GM12878 (cell line): ENCODE data around the gene TIE1. TPM values are rescaled to one million over a fixed set of nuclear protein-coding genes. Genes with fewer than 3 reads are reported as not detected.
A peak's percentile ranks its signal among the peaks of the same experiment; 100 is the strongest.

Experiments used
- ASH2L ChIP-seq: fragments of 300-600, 200-600 bp; sonication (generic); IDR thresholded peaks from 2 replicates; pipeline ENCODE4 v1.6.1; 2017; ENCODE audit warnings: low read depth, mild to moderate bottlenecking, borderline replicate concordance
- BRCA1 ChIP-seq: IDR thresholded peaks from 2 replicates; pipeline ENCODE4 v1.6.1; 2011; ENCODE audit warnings: low read depth, low read length, improper control_type of control experiment
- CBX3 ChIP-seq: fragments of 200-600 bp; sonication (generic); IDR thresholded peaks from 2 replicates; pipeline ENCODE4 v1.6.1; 2016; ENCODE audit warnings: low read depth, borderline replicate concordance
- EED ChIP-seq: sonication (generic); IDR thresholded peaks from 2 replicates; pipeline ENCODE4 v1.6.1; 2016; ENCODE audit warnings: antibody characterized with exemption, low read depth
- ESRRA ChIP-seq: IDR thresholded peaks from 2 replicates; pipeline ENCODE4 v1.6.1; 2012; ENCODE audit warnings: mild to moderate bottlenecking, low read length, improper control_type of control experiment
- FOXM1 ChIP-seq: IDR thresholded peaks from 2 replicates; pipeline ENCODE4 v1.6.1; 2012; ENCODE audit warnings: low read depth, mild to moderate bottlenecking, inconsistent platforms, low read length, moderate library complexity
- GATAD2B ChIP-seq: fragments of 450-650 bp; conservative IDR thresholded peaks from 2 replicates; pipeline ENCODE4 v1.6.1; 2017; ENCODE audit warnings: low read depth, mild to moderate bottlenecking, moderate library complexity
- HDAC6 ChIP-seq: fragments of 200-600 bp; sonication (generic); IDR thresholded peaks from one replicate; pipeline ENCODE4 v1.8.0; 2017; ENCODE audit warnings: antibody characterized with exemption; ENCODE audit not compliant: unreplicated experiment
- IKZF1 ChIP-seq: fragments of 450-650 bp; conservative IDR thresholded peaks from 2 replicates; pipeline ENCODE4 v1.6.1; 2017; ENCODE audit warnings: antibody characterized with exemption, mild to moderate bottlenecking
- IKZF2 ChIP-seq, 2 experiments: fragments of 450-650 bp; IDR thresholded peaks; 2 replicates each; pipeline ENCODE4 v1.6.1; 2017; ENCODE audit warnings: mild to moderate bottlenecking in 2 of 2, moderate library complexity in 2 of 2
- NR2C1 ChIP-seq: fragments of 450-650 bp; IDR thresholded peaks from 2 replicates; pipeline ENCODE4 v1.6.1; 2017; ENCODE audit warnings: antibody characterized with exemption, mild to moderate bottlenecking, moderate library complexity
- POLR2A ChIP-seq: IDR thresholded peaks from 2 replicates; pipeline ENCODE4 v1.6.1; 2011; ENCODE audit warnings: low read depth, mild to moderate bottlenecking, low read length
- RUNX3 ChIP-seq: IDR thresholded peaks from 2 replicates; pipeline ENCODE4 v1.6.1; 2012; ENCODE audit warnings: low read length, inconsistent platforms
- SMC3 ChIP-seq: IDR thresholded peaks from 2 replicates; pipeline ENCODE4 v1.6.1; 2011; ENCODE audit warnings: low read length, improper control_type of control experiment, borderline replicate concordance
- SP1 ChIP-seq: IDR thresholded peaks from one replicate; pipeline ENCODE4 v1.6.1; 2011; ENCODE audit warnings: low read depth, low read length
- TCF3 ChIP-seq: IDR thresholded peaks from 2 replicates; pipeline ENCODE4 v1.6.1; 2012; ENCODE audit warnings: low read depth, mild to moderate bottlenecking, low read length, borderline replicate concordance; ENCODE audit not compliant: insufficient read depth
- TCF7 ChIP-seq: IDR thresholded peaks from 2 replicates; pipeline ENCODE4 v1.6.1; 2014; ENCODE audit warnings: antibody characterized with exemption, borderline replicate concordance
- YBX1 ChIP-seq: fragments of 450-650 bp; IDR thresholded peaks from 2 replicates; pipeline ENCODE4 v1.6.1; 2016; ENCODE audit warnings: antibody characterized with exemption
- polyA plus RNA-seq, 11 experiments: library from polyadenylated mRNA; depleted of rRNA in 4 of 11; unstranded in 6 of 11; stranded (reverse) in 5 of 11; fragments of >200 nt; fragmentation: Nextera tagmentation in 4 of 11; fragmentation: Illumina TruSeq in 1 of 11; extraction: Ambion mirVana in 4 of 11; extraction: Trizol in 1 of 11; gene quantifications; 1 replicate in 1 of 11; 2 replicates in 10 of 11; pipeline versions ENCODE4 v1.2.1 to v1.2.3, GENCODE V29; 2011 to 2016; ENCODE audit warnings: inconsistent platforms in 2 of 11, missing spikeins in 2 of 11, low read depth in 1 of 11
- total RNA-seq, 4 experiments: library from RNA; depleted of rRNA in 3 of 4; stranded (reverse); fragments of >200 nt in 3 of 4; fragmentation: Illumina TruSeq in 1 of 4; extraction: Trizol in 1 of 4; gene quantifications; 2 replicates each; pipeline versions ENCODE4 v1.2.1 to v1.2.3, GENCODE V29; 2013 to 2021
- TF ChIP-seq, protein P1 (sequence below), 3 experiments: IDR thresholded peaks in 2 of 3; conservative IDR thresholded peaks in 1 of 3; 2 replicates each; pipeline ENCODE4 v1.5.1; 2011; ENCODE audit warnings: low read depth in 3 of 3, low read length in 3 of 3, mild to moderate bottlenecking in 3 of 3, control low read depth in 2 of 3, moderate library complexity in 2 of 3, inconsistent platforms in 1 of 3, mixed read lengths in 1 of 3; ENCODE audit not compliant: control insufficient read depth in 2 of 3, insufficient read depth in 1 of 3; ENCODE audit errors: extremely low read depth in 1 of 3
- TF ChIP-seq, protein P2 (sequence below): IDR thresholded peaks from 2 replicates; pipeline ENCODE4 v1.6.1; 2012; ENCODE audit warnings: low read depth, low read length, improper control_type of control experiment
- TF ChIP-seq, protein P3 (sequence below): fragments of 450-650 bp; IDR thresholded peaks from 2 replicates; pipeline ENCODE4 v1.6.1; 2017; ENCODE audit warnings: mild to moderate bottlenecking, moderate library complexity
- TF ChIP-seq, protein P4 (sequence below): IDR thresholded peaks from 2 replicates; pipeline ENCODE4 v1.6.1; 2012; ENCODE audit warnings: low read depth, low read length, improper control_type of control experiment
- TF ChIP-seq, protein P5 (sequence below): IDR thresholded peaks from 2 replicates; pipeline ENCODE4 v1.6.1; 2011; ENCODE audit warnings: low read depth, low read length, improper control_type of control experiment, borderline replicate concordance

Gene TIE1
- total and polyA plus RNA-seq, 10 of the 15 experiments (the other 5 are each of a cell fraction or from before 2014, with no cell fraction given): 0.26 to 3.9 (median 1.3) TPM

DNA sequence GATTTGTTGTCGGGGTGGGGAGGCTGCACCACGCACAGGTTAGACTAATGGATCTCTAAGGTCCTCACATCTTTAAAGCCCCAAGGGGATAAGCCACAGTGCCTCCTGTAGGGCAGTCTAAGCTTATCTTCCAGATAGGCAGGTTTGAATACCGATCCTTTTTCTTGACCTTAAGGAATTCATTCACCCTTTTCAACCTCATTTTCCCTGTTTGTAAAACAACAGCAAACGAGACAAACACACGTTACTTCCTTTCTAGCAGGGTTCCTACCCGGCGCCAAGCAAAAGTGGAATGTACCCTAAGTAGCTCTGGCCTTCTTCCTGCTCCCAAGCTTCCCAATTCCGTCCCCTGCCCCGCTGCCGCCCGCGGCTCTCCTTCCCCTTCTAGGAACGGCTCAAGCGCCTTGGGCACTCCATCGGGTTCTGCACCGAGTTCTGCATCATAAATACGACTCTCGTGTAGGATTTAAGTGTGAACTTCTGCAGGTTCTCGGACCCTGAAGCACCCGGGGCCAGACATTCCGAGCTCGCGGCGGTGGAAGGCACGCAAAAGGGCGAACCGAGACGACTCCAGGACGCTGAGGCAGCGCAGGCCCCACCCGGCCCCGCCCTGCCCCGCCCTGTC, 57.5 kb downstream of the TIE1 start (continued):
- TF ChIP-seq SMC3 (peak; percentile 49; the same call in 1 of the 2 replicates), RUNX3 (no peak), GATAD2B (0 out of 2 replicates have a peak, but pooled peaks have one; percentile 17), NR2C1 (no peak), TCF3 (no peak), YBX1 (no peak), ESRRA (no peak), TCF7 (no peak), SP1 (no peak), CBX3 (no peak), BRCA1 (no peak), FOXM1 (no peak), EED (peak; percentile 32; the same call in 1 of the 2 replicates), IKZF2 (IDR thresholded peaks at IDR 0.05) (peak; percentile 63 to 76), IKZF1 (peak; percentile 73; the same call in 1 of the 2 replicates), POLR2A (no peak; the same call in 1 of the 2 replicates), ASH2L (no peak), HDAC6 (no peak)
- TF ChIP-seq, protein P1, sequence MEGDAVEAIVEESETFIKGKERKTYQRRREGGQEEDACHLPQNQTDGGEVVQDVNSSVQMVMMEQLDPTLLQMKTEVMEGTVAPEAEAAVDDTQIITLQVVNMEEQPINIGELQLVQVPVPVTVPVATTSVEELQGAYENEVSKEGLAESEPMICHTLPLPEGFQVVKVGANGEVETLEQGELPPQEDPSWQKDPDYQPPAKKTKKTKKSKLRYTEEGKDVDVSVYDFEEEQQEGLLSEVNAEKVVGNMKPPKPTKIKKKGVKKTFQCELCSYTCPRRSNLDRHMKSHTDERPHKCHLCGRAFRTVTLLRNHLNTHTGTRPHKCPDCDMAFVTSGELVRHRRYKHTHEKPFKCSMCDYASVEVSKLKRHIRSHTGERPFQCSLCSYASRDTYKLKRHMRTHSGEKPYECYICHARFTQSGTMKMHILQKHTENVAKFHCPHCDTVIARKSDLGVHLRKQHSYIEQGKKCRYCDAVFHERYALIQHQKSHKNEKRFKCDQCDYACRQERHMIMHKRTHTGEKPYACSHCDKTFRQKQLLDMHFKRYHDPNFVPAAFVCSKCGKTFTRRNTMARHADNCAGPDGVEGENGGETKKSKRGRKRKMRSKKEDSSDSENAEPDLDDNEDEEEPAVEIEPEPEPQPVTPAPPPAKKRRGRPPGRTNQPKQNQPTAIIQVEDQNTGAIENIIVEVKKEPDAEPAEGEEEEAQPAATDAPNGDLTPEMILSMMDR (IDR thresholded peaks at IDR 0.05 in 2 of 3, conservative IDR thresholded peaks at IDR 0.05 in 1 of 3; ENCODE audit: control insufficient read depth in 2 of 3, extremely low read depth in 1 of 3, insufficient read depth in 1 of 3, low read depth in 3 of 3, low read length in 3 of 3): peak; percentile 42 to 56 (median 48)
- TF ChIP-seq, protein P2, sequence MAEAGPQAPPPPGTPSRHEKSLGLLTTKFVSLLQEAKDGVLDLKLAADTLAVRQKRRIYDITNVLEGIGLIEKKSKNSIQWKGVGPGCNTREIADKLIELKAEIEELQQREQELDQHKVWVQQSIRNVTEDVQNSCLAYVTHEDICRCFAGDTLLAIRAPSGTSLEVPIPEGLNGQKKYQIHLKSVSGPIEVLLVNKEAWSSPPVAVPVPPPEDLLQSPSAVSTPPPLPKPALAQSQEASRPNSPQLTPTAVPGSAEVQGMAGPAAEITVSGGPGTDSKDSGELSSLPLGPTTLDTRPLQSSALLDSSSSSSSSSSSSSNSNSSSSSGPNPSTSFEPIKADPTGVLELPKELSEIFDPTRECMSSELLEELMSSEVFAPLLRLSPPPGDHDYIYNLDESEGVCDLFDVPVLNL: no peak
- TF ChIP-seq, protein P3, sequence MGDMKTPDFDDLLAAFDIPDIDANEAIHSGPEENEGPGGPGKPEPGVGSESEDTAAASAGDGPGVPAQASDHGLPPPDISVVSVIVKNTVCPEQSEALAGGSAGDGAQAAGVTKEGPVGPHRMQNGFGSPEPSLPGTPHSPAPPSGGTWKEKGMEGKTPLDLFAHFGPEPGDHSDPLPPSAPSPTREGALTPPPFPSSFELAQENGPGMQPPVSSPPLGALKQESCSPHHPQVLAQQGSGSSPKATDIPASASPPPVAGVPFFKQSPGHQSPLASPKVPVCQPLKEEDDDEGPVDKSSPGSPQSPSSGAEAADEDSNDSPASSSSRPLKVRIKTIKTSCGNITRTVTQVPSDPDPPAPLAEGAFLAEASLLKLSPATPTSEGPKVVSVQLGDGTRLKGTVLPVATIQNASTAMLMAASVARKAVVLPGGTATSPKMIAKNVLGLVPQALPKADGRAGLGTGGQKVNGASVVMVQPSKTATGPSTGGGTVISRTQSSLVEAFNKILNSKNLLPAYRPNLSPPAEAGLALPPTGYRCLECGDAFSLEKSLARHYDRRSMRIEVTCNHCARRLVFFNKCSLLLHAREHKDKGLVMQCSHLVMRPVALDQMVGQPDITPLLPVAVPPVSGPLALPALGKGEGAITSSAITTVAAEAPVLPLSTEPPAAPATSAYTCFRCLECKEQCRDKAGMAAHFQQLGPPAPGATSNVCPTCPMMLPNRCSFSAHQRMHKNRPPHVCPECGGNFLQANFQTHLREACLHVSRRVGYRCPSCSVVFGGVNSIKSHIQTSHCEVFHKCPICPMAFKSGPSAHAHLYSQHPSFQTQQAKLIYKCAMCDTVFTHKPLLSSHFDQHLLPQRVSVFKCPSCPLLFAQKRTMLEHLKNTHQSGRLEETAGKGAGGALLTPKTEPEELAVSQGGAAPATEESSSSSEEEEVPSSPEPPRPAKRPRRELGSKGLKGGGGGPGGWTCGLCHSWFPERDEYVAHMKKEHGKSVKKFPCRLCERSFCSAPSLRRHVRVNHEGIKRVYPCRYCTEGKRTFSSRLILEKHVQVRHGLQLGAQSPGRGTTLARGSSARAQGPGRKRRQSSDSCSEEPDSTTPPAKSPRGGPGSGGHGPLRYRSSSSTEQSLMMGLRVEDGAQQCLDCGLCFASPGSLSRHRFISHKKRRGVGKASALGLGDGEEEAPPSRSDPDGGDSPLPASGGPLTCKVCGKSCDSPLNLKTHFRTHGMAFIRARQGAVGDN: no peak
- TF ChIP-seq, protein P4, sequence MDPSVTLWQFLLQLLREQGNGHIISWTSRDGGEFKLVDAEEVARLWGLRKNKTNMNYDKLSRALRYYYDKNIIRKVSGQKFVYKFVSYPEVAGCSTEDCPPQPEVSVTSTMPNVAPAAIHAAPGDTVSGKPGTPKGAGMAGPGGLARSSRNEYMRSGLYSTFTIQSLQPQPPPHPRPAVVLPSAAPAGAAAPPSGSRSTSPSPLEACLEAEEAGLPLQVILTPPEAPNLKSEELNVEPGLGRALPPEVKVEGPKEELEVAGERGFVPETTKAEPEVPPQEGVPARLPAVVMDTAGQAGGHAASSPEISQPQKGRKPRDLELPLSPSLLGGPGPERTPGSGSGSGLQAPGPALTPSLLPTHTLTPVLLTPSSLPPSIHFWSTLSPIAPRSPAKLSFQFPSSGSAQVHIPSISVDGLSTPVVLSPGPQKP: no peak
- TF ChIP-seq, protein P5, sequence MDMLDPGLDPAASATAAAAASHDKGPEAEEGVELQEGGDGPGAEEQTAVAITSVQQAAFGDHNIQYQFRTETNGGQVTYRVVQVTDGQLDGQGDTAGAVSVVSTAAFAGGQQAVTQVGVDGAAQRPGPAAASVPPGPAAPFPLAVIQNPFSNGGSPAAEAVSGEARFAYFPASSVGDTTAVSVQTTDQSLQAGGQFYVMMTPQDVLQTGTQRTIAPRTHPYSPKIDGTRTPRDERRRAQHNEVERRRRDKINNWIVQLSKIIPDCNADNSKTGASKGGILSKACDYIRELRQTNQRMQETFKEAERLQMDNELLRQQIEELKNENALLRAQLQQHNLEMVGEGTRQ: no peak
